ENCODE results near the gene RBM19. TPM values are rescaled to one million over a fixed set of nuclear protein-coding genes. Genes with fewer than 3 reads are reported as not detected.

The RBM19 gene
- total RNA-seq, 2 donors from 2014 or later, result 39.9 to 54.3 TPM

- Histone ChIP-seq H3K27me3 (replicated peaks; ENCODE audit: insufficient read depth) (no peaks in the 10 kb centered on the region), H3K27ac (no peak overlapping the region), H3K4me3 (no peak overlapping the region), H3K4me1 (ENCODE audit: control insufficient read depth in 1 of 2, low read depth in 2 of 2) (no peaks in the 10 kb centered on the region), H3K36me3 (peaks cover 68% of the 10 kb centered on the region), H3K9me3 (no peaks in the 10 kb centered on the region)
- ATAC-seq (ENCODE audit: insufficient number of reproducible peaks, low FRiP score, low read depth) (no peak), DNase-seq (ENCODE audit: low spot score) (no peak)
- no peak for TF ChIP-seq CTCF (IDR thresholded peaks at IDR 0.05)
Observed at GRCh38 chr12:113945174-113946173, 20.7 kb downstream of the RBM19 start.

GRCh38 chr12:113942209-113942608 is 23.9 kb downstream of the RBM19 start:
- no peak for DNase-seq (ENCODE audit: low spot score)
- no peak for TF ChIP-seq CTCF (IDR thresholded peaks at IDR 0.05)
- H3K4me3 ChIP-seq, result no peak overlapping the region
- ATAC-seq (ENCODE audit: insufficient number of reproducible peaks, low FRiP score, low read depth), result no peak
- no peaks in the 10 kb centered on the region for H3K9me3 ChIP-seq
- no peaks in the 10 kb centered on the region for H3K27me3 ChIP-seq (replicated peaks; ENCODE audit: insufficient read depth)
- H3K27ac ChIP-seq, result no peak overlapping the region
- peaks cover 56% of the 10 kb centered on the region for H3K36me3 ChIP-seq
- H3K4me1 ChIP-seq (ENCODE audit: control insufficient read depth in 1 of 2, low read depth in 2 of 2), result no peaks in the 10 kb centered on the region

GRCh38 chr12:113941208-113941486 is 25.0 kb downstream of the RBM19 start:
- ATAC-seq (ENCODE audit: insufficient number of reproducible peaks, low FRiP score, low read depth), result no peak
- Histone ChIP-seq H3K9me3 (no peaks in the 10 kb centered on the region), H3K4me3 (no peak overlapping the region), H3K27me3 (replicated peaks; ENCODE audit: insufficient read depth) (no peaks in the 10 kb centered on the region), H3K4me1 (ENCODE audit: control insufficient read depth in 1 of 2, low read depth in 2 of 2) (no peaks in the 10 kb centered on the region), H3K36me3 (peaks cover 48% of the 10 kb centered on the region), H3K27ac (no peak overlapping the region)
- no peak for DNase-seq (ENCODE audit: low spot score)
- no peak for TF ChIP-seq CTCF (IDR thresholded peaks at IDR 0.05)

GRCh38 chr12:113940357-113941207 is 25.5 kb downstream of the RBM19 start:
- Histone ChIP-seq H3K36me3 (peaks cover 42% of the 10 kb centered on the region), H3K27ac (no peak overlapping the region), H3K4me3 (no peak overlapping the region), H3K9me3 (no peaks in the 10 kb centered on the region), H3K27me3 (replicated peaks; ENCODE audit: insufficient read depth) (no peaks in the 10 kb centered on the region), H3K4me1 (ENCODE audit: control insufficient read depth in 1 of 2, low read depth in 2 of 2) (no peaks in the 10 kb centered on the region)
- ATAC-seq (ENCODE audit: insufficient number of reproducible peaks, low FRiP score, low read depth) (no peak), DNase-seq (ENCODE audit: low spot score) (no peak)
- no peak for TF ChIP-seq CTCF (IDR thresholded peaks at IDR 0.05)

GRCh38 chr12:113939867-113940266 is 26.3 kb downstream of the RBM19 start:
- no peaks in the 10 kb centered on the region for H3K4me1 ChIP-seq (ENCODE audit: control insufficient read depth in 1 of 2, low read depth in 2 of 2)
- TF ChIP-seq CTCF (IDR thresholded peaks at IDR 0.05), result no peak

More at GRCh38 chr12:113939867-113940266, 26.3 kb downstream of the RBM19 start:
- Histone ChIP-seq H3K4me3 (no peak overlapping the region), H3K36me3 (peaks cover 36% of the 10 kb centered on the region), H3K9me3 (no peaks in the 10 kb centered on the region), H3K27me3 (replicated peaks; ENCODE audit: insufficient read depth) (no peaks in the 10 kb centered on the region), H3K27ac (no peak overlapping the region)
- DNase-seq (ENCODE audit: low spot score) (no peak), ATAC-seq (ENCODE audit: insufficient number of reproducible peaks, low FRiP score, low read depth) (no peak)
